ENCODE data around the gene SOX18. TPM values are rescaled to one million over a fixed set of nuclear protein-coding genes. Genes with fewer than 3 reads are reported as not detected.

SOX18 gene
- total RNA-seq, 4 donors from 2014 or later: 5.6 to 19.0 (median 12.8) TPM

GRCh38 chr20:64063389-64064144 lies 14.1 kb upstream of the SOX18 start:
- WGBS: 2% methylated on average over 36 of the region's 51 CpGs
- no peak for DNase-seq (ENCODE audit: extremely low spot score)

GRCh38 chr20:64062596-64063388 lies 13.4 kb upstream of the SOX18 start, which contains the start of gene TCEA2:
Gene TCEA2, plus strand, starts transcription at chr20:64063198. Its CDS starts 115 bp downstream, at chr20:64063313.
- intact Hi-C loops (cut with DNase I): no loop called here

More at GRCh38 chr20:64063389-64064144, 14.1 kb upstream of the SOX18 start:
- Histone ChIP-seq H3K4me1 (peaks cover 22 to 38% (median 33%) of the 10 kb centered on the region in 4 donors), H3K36me3 (peaks cover 0 to 4% (median 0%) of the 10 kb centered on the region in 4 donors), H3K27ac (replicated peaks in 1 of 4) (peak overlapping the region; percentile 84 to 87 (median 86)), H3K4me3 (peak overlapping the region; percentile 78 to 93 (median 82)), H3K9me3 (no peaks in the 10 kb centered on the region), H3K27me3 (no peaks in the 10 kb centered on the region)
- TF ChIP-seq CTCF (IDR thresholded peaks at IDR 0.05): no peak
- TF ChIP-seq POLR2A (IDR thresholded peaks at IDR 0.05; ENCODE audit: low read depth): no peak
- TF ChIP-seq EP300 (IDR thresholded peaks at IDR 0.05): no peak
- intact Hi-C loops (cut with DNase I): no loop called here

GRCh38 chr20:64062276-64062595 lies 12.8 kb upstream of the SOX18 start:
- peaks cover 0 to 10% (median 0%) of the 10 kb centered on the region in 4 donors for H3K27me3 ChIP-seq
- peaks cover 26 to 48% (median 41%) of the 10 kb centered on the region in 4 donors for H3K4me1 ChIP-seq
- no peaks in the 10 kb centered on the region for H3K36me3 ChIP-seq
- DNase-seq (ENCODE audit: extremely low spot score): no peak
- no peak for TF ChIP-seq EP300 (IDR thresholded peaks at IDR 0.05)
- TF ChIP-seq CTCF (IDR thresholded peaks at IDR 0.05): no peak
- no peak for TF ChIP-seq POLR2AphosphoS5 (IDR thresholded peaks at IDR 0.05)
- TF ChIP-seq POLR2A (IDR thresholded peaks at IDR 0.05; ENCODE audit: low read depth): no peak
- intact Hi-C loops (cut with DNase I): no loop called here
- H3K27ac ChIP-seq (replicated peaks in 1 of 4): peak overlapping the region; percentile 84 to 87 (median 86)
- WGBS: 100% methylated on average over 1 of the region's 5 CpGs
- peak overlapping the region; percentile 78 to 93 (median 82) for H3K4me3 ChIP-seq
- no peaks in the 10 kb centered on the region for H3K9me3 ChIP-seq

More at GRCh38 chr20:64062596-64063388, 13.4 kb upstream of the SOX18 start, which contains the start of gene TCEA2:
- Histone ChIP-seq H3K36me3 (no peaks in the 10 kb centered on the region), H3K4me1 (peaks cover 22 to 43% (median 35%) of the 10 kb centered on the region in 4 donors), H3K27me3 (peaks cover 0 to 5% (median 0%) of the 10 kb centered on the region in 4 donors), H3K9me3 (no peaks in the 10 kb centered on the region), H3K27ac (replicated peaks in 1 of 4) (peak within 1 kb of the TSS; percentile 84 to 87 (median 86)), H3K4me3 (peak within 1 kb of the TSS; percentile 78 to 93 (median 82))
- 24% methylated on average over 16 of the region's 85 CpGs for WGBS
- peak; percentile 39 for TF ChIP-seq POLR2A (IDR thresholded peaks at IDR 0.05; ENCODE audit: low read depth)
- peak in 1 of 3 experiments; percentile 14 for TF ChIP-seq CTCF (IDR thresholded peaks at IDR 0.05)
- TF ChIP-seq POLR2AphosphoS5 (IDR thresholded peaks at IDR 0.05): peak; percentile 89 to 93
- no peak for TF ChIP-seq EP300 (IDR thresholded peaks at IDR 0.05)
- DNase-seq (ENCODE audit: extremely low spot score): peak; percentile 99

- TF ChIP-seq POLR2AphosphoS5 (IDR thresholded peaks at IDR 0.05) (no peak), POLR2A (IDR thresholded peaks at IDR 0.05; ENCODE audit: low read depth) (no peak), CTCF (IDR thresholded peaks at IDR 0.05) (no peak), EP300 (IDR thresholded peaks at IDR 0.05) (no peak)
- intact Hi-C loops (cut with DNase I): no loop called here
- Histone ChIP-seq H3K36me3 (no peaks in the 10 kb centered on the region), H3K9me3 (no peaks in the 10 kb centered on the region), H3K4me3 (no peak overlapping the region), H3K4me1 (peaks cover 23 to 44% (median 39%) of the 10 kb centered on the region in 4 donors), H3K27ac (replicated peaks in 1 of 4) (no peak overlapping the region), H3K27me3 (peaks cover 0 to 47% (median 2%) of the 10 kb centered on the region in 4 donors)
- WGBS: 87% methylated on average over 11 of the region's 12 CpGs
- DNase-seq (ENCODE audit: extremely low spot score): no peak
These were observed 9.1 kb upstream of the SOX18 start for GRCh38 chr20:64058536-64058935.
